Ishikawa (cell line): Measurements from ENCODE around the gene BBS9.

Source experiments
- CREB1 ChIP-seq: IDR thresholded peaks from 2 replicates; pipeline ENCODE4 v1.6.1; 2012; ENCODE audit warnings: low read depth
- FOXM1 ChIP-seq: IDR thresholded peaks from 2 replicates; pipeline ENCODE4 v1.6.1; 2012; ENCODE audit warnings: low read depth, borderline replicate concordance
- TF ChIP-seq, protein P1 (sequence below): IDR thresholded peaks from 2 replicates; pipeline ENCODE4 v1.6.1; 2012

DNA sequence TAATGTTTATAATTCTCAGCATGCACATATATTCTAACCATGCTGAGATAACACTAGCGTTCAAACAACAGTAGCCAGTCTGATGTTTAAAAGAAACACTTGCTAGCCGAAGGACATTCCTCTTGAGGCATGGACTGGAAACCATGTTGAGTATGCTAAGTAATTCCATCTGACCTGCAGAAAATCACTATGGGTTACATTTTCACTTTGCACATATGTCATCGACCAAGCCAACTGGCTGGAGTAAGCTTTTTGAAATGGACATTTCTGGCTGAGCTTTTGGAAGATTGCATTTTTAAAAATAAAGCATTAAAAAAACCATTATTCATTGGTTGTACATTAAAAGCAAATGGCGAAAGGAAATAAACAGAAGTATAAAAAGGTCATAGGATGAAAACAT, 88.2 kb downstream of the BBS9 start:
- TF ChIP-seq, protein P1, sequence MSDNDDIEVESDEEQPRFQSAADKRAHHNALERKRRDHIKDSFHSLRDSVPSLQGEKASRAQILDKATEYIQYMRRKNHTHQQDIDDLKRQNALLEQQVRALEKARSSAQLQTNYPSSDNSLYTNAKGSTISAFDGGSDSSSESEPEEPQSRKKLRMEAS: no peak
- TF ChIP-seq FOXM1 (no peak), CREB1 (no peak)
